Heart right ventricle (tissue), 16 donors: Measurements from ENCODE around the gene GASK1A. TPM values are rescaled to one million over a fixed set of nuclear protein-coding genes. Genes with fewer than 3 reads are reported as not detected.

Experiments
- ATAC-seq, 8 donors: fragments of 200-7000 bp; cut with Tn5 transposase; one replicate each; pipeline ENCODE4 v1.9.1; 2020; ENCODE audit warnings: mild to moderate bottlenecking in 8 of 8, moderate library complexity in 8 of 8, moderate number of reproducible peaks in 1 of 8
- DNase-seq, 2 donors: peaks; one replicate each; pipeline ENCODE4 v3.0.0-alpha.2; 2020
- H3K27ac ChIP-seq, 10 donors: fragments of 200-600 bp; sonication (generic) in 2 of 10; one replicate each; pipeline versions ENCODE4 v1.5.0 to v1.8.0; 2020 to 2022; ENCODE audit warnings: mild to moderate bottlenecking in 3 of 10
- H3K27me3 ChIP-seq, 7 donors: fragments of 200-600 bp; one replicate each; pipeline ENCODE4 v1.8.0; 2021 to 2022; ENCODE audit warnings: mild to moderate bottlenecking in 2 of 7
- H3K36me3 ChIP-seq, 9 donors: fragments of 200-600 bp; sonication (generic) in 1 of 9; one replicate each; pipeline versions ENCODE4 v1.5.0 to v1.8.0; 2020 to 2022; ENCODE audit warnings: mild to moderate bottlenecking in 2 of 9
- H3K4me1 ChIP-seq, 9 donors: fragments of 200-600 bp; sonication (generic) in 1 of 9; one replicate each; pipeline versions ENCODE4 v1.5.0 to v1.8.0; 2020 to 2022; ENCODE audit warnings: mild to moderate bottlenecking in 4 of 9
- H3K4me3 ChIP-seq, 10 donors: fragments of 200-600 bp; sonication (generic) in 2 of 10; one replicate each; pipeline versions ENCODE4 v1.5.0 to v1.8.0; 2020 to 2022; ENCODE audit warnings: mild to moderate bottlenecking in 7 of 10, moderate library complexity in 2 of 10
- H3K9me3 ChIP-seq, 11 donors: fragments of 200-600 bp in 10 of 11; sonication (generic) in 2 of 11; one replicate each; pipeline versions ENCODE4 v1.5.0 to v1.8.0; 2013 to 2022; ENCODE audit warnings: mild to moderate bottlenecking in 2 of 11, control low read depth in 1 of 11, moderate library complexity in 1 of 11
- CTCF ChIP-seq, 9 donors: fragments of 200-600 bp; sonication (generic) in 2 of 9; IDR thresholded peaks; one replicate each; pipeline versions ENCODE4 v1.5.0 to v1.8.0; 2021 to 2022; ENCODE audit warnings: antibody characterized with exemption in 9 of 9, mild to moderate bottlenecking in 5 of 9, moderate library complexity in 1 of 9
- WGBS, 2 donors: extraction: QIAGEN DNeasy Blood & Tissue Kit; methylation state at CpG; one replicate each; pipeline ENCODE4 v1.1.7; 2013; ENCODE audit warnings: inconsistent platforms in 1 of 2; 5-methylcytosine and 5-hydroxymethylcytosine counted together
- intact Hi-C, 10 donors: fragments of 100-400 bp; cut with DNase I; formaldehyde crosslinking; loops; one replicate each; pipeline versions ENCODE4 v1.11.1 to v1.14.2; 2022
- polyA plus RNA-seq, 2 donors: library from polyadenylated mRNA; stranded (reverse); fragments of 200-250 nt; gene quantifications; one replicate each; pipeline ENCODE4 v1.2.3, GENCODE V29; 2013
- total RNA-seq, 10 donors: library from RNA; stranded (reverse); fragmentation: NEBNext Ultra II Directional in 3 of 10; extraction: Animal tissue kit (Norgen Biotek cat#: 25700) in 3 of 10; gene quantifications; one replicate each; pipeline versions ENCODE4 v1.2.1 to v1.2.4, GENCODE V29; 2021 to 2023
- donor health status: Arrhythmogenic right ventricular cardiomyopathy.
- donor health status: ischemic (EF 13 %, LVEDD 7.1; RV severe dilation, severe dysfunction).
- donor health status: healthy with polysubstance abuse.
- donor health status: DM: no; HTN: yes; CAD: no.
- donor health status: DM: no; HTN: no; CAD: no.
- donor health status: ischemic (EF 25% LVEDD 6.9; RV normal size, moderate dysfunction).
- donor health status: ischemic (EF 25% LVEDD 5.7; RV mildly dilated, moderate dysfunction).
- donor health status: healthy.
- donor health status: DM: yes; HTN: yes; CAD: no.
- donor health status: Ischemic cardiomyopathy.
- donor health status: ischemic (EF 35%, LVEDD 5.7; RV mildly dilated, moderate dysfunction).
- donor health status: nonischemic (EF 11% LVEDD 7.7; RV severe dilation, severe dysfunction).
- donor health status: DM: yes; HTN: yes; CAD: no.
- donor health status: PGD.
- donor health status: ischemic (EF 29% LVEDD 5.4; RV normal size, mild dysfunction).
- donor health status: nonischemic (EF 23%, LVEDD 6.1; RV moderate dilation, normal function).

The GASK1A gene
- total and polyA plus RNA-seq, 12 donors = 0.28 to 1.5 (median 0.58) TPM

- intact Hi-C loops = no loop called here
- Histone ChIP-seq H3K36me3 (peaks cover 0 to 13% (median 4%) of the 10 kb centered on the region in 9 donors), H3K4me3 (no peak overlapping the region), H3K9me3 (peaks cover 0 to 3% (median 0%) of the 10 kb centered on the region in 11 donors), H3K4me1 (no peaks in the 10 kb centered on the region), H3K27me3 (no peaks in the 10 kb centered on the region), H3K27ac (no peak overlapping the region)
- TF ChIP-seq CTCF (IDR thresholded peaks at IDR 0.05) = no peak
- DNase-seq = no peak
- WGBS, 2 donors = 74 to 77% methylated on average over 4 of the region's 4 CpGs
- no peak for ATAC-seq
Measured at GRCh38 chr3:43074482-43074881, 95.4 kb downstream of the GASK1A start.

- Histone ChIP-seq H3K9me3 (peaks cover 0 to 3% (median 0%) of the 10 kb centered on the region in 11 donors), H3K27ac (no peak overlapping the region), H3K4me3 (no peak overlapping the region), H3K36me3 (peaks cover 0 to 19% (median 10%) of the 10 kb centered on the region in 9 donors), H3K4me1 (no peaks in the 10 kb centered on the region), H3K27me3 (no peaks in the 10 kb centered on the region)
- no peak for ATAC-seq
- TF ChIP-seq CTCF (IDR thresholded peaks at IDR 0.05) = no peak
- 95% methylated on average over 5 of the region's 5 CpGs for WGBS, 2 donors
- DNase-seq = no peak
- intact Hi-C loops = no loop called here
Measured at GRCh38 chr3:43074901-43075689, 96.0 kb downstream of the GASK1A start.

- Histone ChIP-seq H3K27ac (no peak overlapping the region), H3K4me3 (no peak overlapping the region), H3K27me3 (no peaks in the 10 kb centered on the region), H3K36me3 (peaks cover 0 to 29% (median 17%) of the 10 kb centered on the region in 9 donors), H3K4me1 (no peaks in the 10 kb centered on the region), H3K9me3 (no peaks in the 10 kb centered on the region)
- intact Hi-C loops = no loop called here
- 73 to 78% methylated on average over 5 of the region's 5 CpGs for WGBS, 2 donors
- no peak for ATAC-seq
- no peak for DNase-seq
- TF ChIP-seq CTCF (IDR thresholded peaks at IDR 0.05) = no peak
Measured at GRCh38 chr3:43075904-43076661, 97.0 kb downstream of the GASK1A start.

GRCh38 chr3:43076857-43077256 is 97.7 kb downstream of the GASK1A start:
- no peak overlapping the region for H3K27ac ChIP-seq
- DNase-seq (no peak), ATAC-seq (no peak)
- H3K36me3 ChIP-seq = peaks cover 0 to 31% (median 18%) of the 10 kb centered on the region in 9 donors
- H3K9me3 ChIP-seq = peaks cover 0 to 5% (median 0%) of the 10 kb centered on the region in 11 donors
- intact Hi-C loops = no loop called here
- whole genome bisulfite sequencing, 2 donors = 77 to 79% methylated on average over 4 of the region's 4 CpGs
- H3K4me1 ChIP-seq = no peaks in the 10 kb centered on the region
- H3K27me3 ChIP-seq = no peaks in the 10 kb centered on the region
- no peak for TF ChIP-seq CTCF (IDR thresholded peaks at IDR 0.05)
- H3K4me3 ChIP-seq = no peak overlapping the region
